Suprapubic skin (tissue), 4 donors: ENCODE measurements around the gene WLS.

Experiments
- CTCF ChIP-seq, 2 donors: fragments of 200-600 bp in 1 of 2; fragments of 450-650 bp in 1 of 2; sonication (generic) in 1 of 2; IDR thresholded peaks; one replicate each; pipeline ENCODE4 v1.5.1; 2016 to 2019; ENCODE audit warnings: antibody characterized with exemption in 2 of 2, mild to moderate bottlenecking in 1 of 2, moderate library complexity in 1 of 2
- POLR2A ChIP-seq, 2 donors: fragments of 450-650 bp; IDR thresholded peaks; one replicate each; pipeline ENCODE4 v1.6.1; 2017; ENCODE audit warnings: antibody characterized with exemption in 2 of 2, mild to moderate bottlenecking in 2 of 2, moderate library complexity in 2 of 2
- POLR2AphosphoS5 ChIP-seq, 3 donors: sonication (generic); formaldehyde crosslinking; IDR thresholded peaks; one replicate each; pipeline ENCODE4 v1.6.1; 2017; ENCODE audit warnings: antibody characterized with exemption in 3 of 3

GRCh38 chr1:68160021-68160420 is 72.3 kb downstream of the WLS start:
- TF ChIP-seq CTCF (IDR thresholded peaks at IDR 0.05) (no peak), POLR2AphosphoS5 (IDR thresholded peaks at IDR 0.05) (no peak), POLR2A (IDR thresholded peaks at IDR 0.05) (no peak)
